IMR-90 (cell line): ENCODE measurements around the gene TDP2. TPM values are rescaled to one million over a fixed set of nuclear protein-coding genes. Genes with fewer than 3 reads are reported as not detected.

Experiments
- ATAC-seq: fragments of 200-7000 bp; cut with Tn5 transposase; 2 replicates; pipeline ENCODE4 v1.9.1; 2020; ENCODE audit warnings: low read depth, mild to moderate bottlenecking, moderate library complexity
- BruUV-seq: library from RNA; stranded (reverse); fragments of 400-500 nt; replicated peaks from 2 replicates; lab custom pipeline; 2021; lab: Mats Ljungman, UMichigan
- CTCF ChIA-PET: fragments of 300-600 bp; formaldehyde crosslinking; extraction: SDS; loops from one replicate; lab custom pipeline; 2021; ENCODE audit warnings: antibody characterized with exemption; lab: Yijun Ruan, JAX
- POLR2A ChIA-PET: fragments of 300-600 bp; sonication (Branson Sonifier 250); formaldehyde crosslinking; loops from one replicate; lab custom pipeline; 2022; ENCODE audit warnings: antibody characterized with exemption; ENCODE audit not compliant: unreplicated experiment; lab: Charles Lee
- DNase-seq: peaks from one replicate; pipeline ENCODE4 v3.0.0; 2013
- H2AFZ ChIP-seq: replicated peaks from 2 replicates; pipeline ENCODE3; 2013; ENCODE audit warnings: low read length, mild to moderate bottlenecking; ENCODE audit not compliant: poor library complexity
- H2AK5ac ChIP-seq: 2 replicates; pipeline ENCODE4 v1.6.1; 2013; ENCODE audit warnings: low read depth, low read length, inconsistent platforms
- H2AK9ac ChIP-seq: replicated peaks from 2 replicates; pipeline ENCODE3; 2013; ENCODE audit warnings: mild to moderate bottlenecking, low read depth, low read length, moderate library complexity; ENCODE audit not compliant: poor library complexity
- H2BK120ac ChIP-seq: 2 replicates; pipeline ENCODE4 v1.6.1; 2013; ENCODE audit warnings: low read depth, low read length, inconsistent platforms
- H2BK15ac ChIP-seq: 3 replicates; pipeline ENCODE4 v1.6.1; 2013; ENCODE audit warnings: low read depth, low read length, inconsistent platforms
- H2BK20ac ChIP-seq: 2 replicates; pipeline ENCODE4 v1.6.1; 2013; ENCODE audit warnings: low read depth, mild to moderate bottlenecking, inconsistent platforms, low read length, moderate library complexity
- H2BK5ac ChIP-seq: 2 replicates; pipeline ENCODE4 v1.6.1; 2013; ENCODE audit warnings: mild to moderate bottlenecking, low read depth, low read length, inconsistent platforms; ENCODE audit not compliant: poor library complexity, severe bottlenecking
- H3K14ac ChIP-seq: replicated peaks from 2 replicates; pipeline ENCODE4 v1.6.1; 2013; ENCODE audit warnings: low read depth, low read length, inconsistent platforms
- H3K18ac ChIP-seq: 2 replicates; pipeline ENCODE4 v1.6.1; 2013; ENCODE audit warnings: low read depth, low read length, control low read depth
- H3K23ac ChIP-seq: 2 replicates; pipeline ENCODE4 v1.6.1; 2013; ENCODE audit warnings: low read depth, low read length, inconsistent platforms
- H3K27ac ChIP-seq: 2 replicates; pipeline ENCODE4 v1.5.1; 2013; ENCODE audit warnings: mild to moderate bottlenecking, control low read depth, low read length; ENCODE audit not compliant: insufficient read depth
- H3K27me3 ChIP-seq: 2 replicates; pipeline ENCODE4 v1.6.1; 2013; ENCODE audit warnings: low read length; ENCODE audit not compliant: control insufficient read depth, insufficient read depth
- H3K36me3 ChIP-seq: 2 replicates; pipeline ENCODE4 v1.6.1; 2013; ENCODE audit warnings: low read length, mixed read lengths; ENCODE audit not compliant: control insufficient read depth, insufficient read depth
- H3K4ac ChIP-seq: 2 replicates; pipeline ENCODE4 v1.6.1; 2013; ENCODE audit warnings: low read depth, low read length, inconsistent platforms
- H3K4me1 ChIP-seq: 2 replicates; pipeline ENCODE4 v1.6.1; 2013; ENCODE audit warnings: low read length, mixed read lengths; ENCODE audit not compliant: control insufficient read depth, insufficient read depth
- H3K4me2 ChIP-seq: 2 replicates; pipeline ENCODE4 v1.6.1; 2013; ENCODE audit warnings: low read depth, mild to moderate bottlenecking, control low read depth, low read length, moderate library complexity
- H3K4me3 ChIP-seq: 2 replicates; pipeline ENCODE4 v1.5.1; 2013; ENCODE audit warnings: low read depth, mild to moderate bottlenecking, control low read depth, low read length, moderate library complexity; ENCODE audit not compliant: insufficient read depth
- H3K56ac ChIP-seq: 2 replicates; pipeline ENCODE4 v1.6.1; 2013; ENCODE audit warnings: low read length, inconsistent platforms; ENCODE audit not compliant: insufficient read depth; ENCODE audit errors: extremely low read depth
- H3K79me1 ChIP-seq, 2 experiments: 2 replicates each; pipeline ENCODE4 v1.6.1; 2013; ENCODE audit warnings: low read length in 2 of 2, inconsistent platforms in 1 of 2, low read depth in 1 of 2
- H3K9ac ChIP-seq: 2 replicates; pipeline ENCODE4 v1.6.1; 2013; ENCODE audit warnings: low read depth, low read length, control low read depth
- H3K9me1 ChIP-seq: 2 replicates; pipeline ENCODE4 v1.6.1; 2013; ENCODE audit warnings: low read length, inconsistent platforms; ENCODE audit not compliant: insufficient read depth
- H3K9me3 ChIP-seq: 2 replicates; pipeline ENCODE4 v1.6.1; 2013; ENCODE audit warnings: low read length; ENCODE audit not compliant: control insufficient read depth, insufficient read depth
- H4K20me1 ChIP-seq: 2 replicates; pipeline ENCODE4 v1.6.1; 2013; ENCODE audit warnings: low read length, inconsistent platforms; ENCODE audit not compliant: insufficient read depth
- H4K5ac ChIP-seq: 2 replicates; pipeline ENCODE4 v1.6.1; 2013; ENCODE audit warnings: mild to moderate bottlenecking, low read depth, low read length, control low read depth
- H4K8ac ChIP-seq, 2 experiments: 2 replicates each; pipeline ENCODE4 v1.6.1; 2013; ENCODE audit warnings: low read depth in 2 of 2, low read length in 2 of 2, control low read depth in 1 of 2, inconsistent platforms in 1 of 2
- H4K91ac ChIP-seq: 2 replicates; pipeline ENCODE4 v1.6.1; 2013; ENCODE audit warnings: low read depth, low read length, inconsistent platforms; ENCODE audit not compliant: insufficient read depth
- BHLHE40 ChIP-seq: fragments of 150-350 bp; IDR thresholded peaks from 2 replicates; pipeline ENCODE4 v1.6.1; 2016; ENCODE audit warnings: mild to moderate bottlenecking, low read depth, low read length
- CEBPB ChIP-seq: IDR thresholded peaks from 2 replicates; pipeline ENCODE4 v1.6.1; 2012; ENCODE audit warnings: low read depth, low read length, improper control_type of control experiment
- CTCF ChIP-seq: conservative IDR thresholded peaks from 2 replicates; pipeline ENCODE4 v1.5.1; 2012; ENCODE audit warnings: mild to moderate bottlenecking, low read depth, low read length, improper control_type of control experiment
- ELK1 ChIP-seq: fragments of 150-350 bp; IDR thresholded peaks from 2 replicates; pipeline ENCODE4 v1.6.1; 2016; ENCODE audit warnings: low read depth, mild to moderate bottlenecking, low read length, moderate library complexity, borderline replicate concordance
- FOS ChIP-seq: fragments of 150-350 bp; IDR thresholded peaks from 2 replicates; pipeline ENCODE4 v1.6.1; 2016; ENCODE audit warnings: low read depth, low read length
- MAFK ChIP-seq: IDR thresholded peaks from 2 replicates; pipeline ENCODE4 v1.6.1; 2012; ENCODE audit warnings: low read depth, low read length, improper control_type of control experiment
- MAZ ChIP-seq: IDR thresholded peaks from 2 replicates; pipeline ENCODE4 v1.6.1; 2012; ENCODE audit warnings: low read depth, mild to moderate bottlenecking, low read length, improper control_type of control experiment, moderate library complexity, borderline replicate concordance
- MXI1 ChIP-seq: IDR thresholded peaks from 2 replicates; pipeline ENCODE4 v1.6.1; 2012; ENCODE audit warnings: low read depth, mild to moderate bottlenecking, low read length, moderate library complexity, borderline replicate concordance
- POLR2A ChIP-seq: IDR thresholded peaks from 2 replicates; pipeline ENCODE4 v1.6.1; 2012; ENCODE audit warnings: mild to moderate bottlenecking, low read depth, low read length
- RAD21 ChIP-seq: IDR thresholded peaks from 2 replicates; pipeline ENCODE4 v1.6.1; 2012; ENCODE audit warnings: low read length, improper control_type of control experiment
- RCOR1 ChIP-seq: IDR thresholded peaks from 2 replicates; pipeline ENCODE4 v1.6.1; 2012; ENCODE audit warnings: mild to moderate bottlenecking, low read length, improper control_type of control experiment; ENCODE audit not compliant: insufficient replicate concordance
- RFX5 ChIP-seq: IDR thresholded peaks from 2 replicates; pipeline ENCODE4 v1.8.0; 2012; ENCODE audit warnings: low read depth, mild to moderate bottlenecking, low read length, moderate library complexity
- SMC3 ChIP-seq: fragments of 150-350 bp; IDR thresholded peaks from 2 replicates; pipeline ENCODE4 v1.6.1; 2016; ENCODE audit warnings: low read depth, mild to moderate bottlenecking, antibody characterized with exemption, low read length, moderate library complexity
- USF2 ChIP-seq: fragments of 150-350 bp; IDR thresholded peaks from 2 replicates; pipeline ENCODE4 v1.6.1; 2017; ENCODE audit warnings: mild to moderate bottlenecking, antibody characterized with exemption, low read length, low read depth
- WGBS, 2 experiments: methylation state at CpG; one replicate each; pipeline versions ENCODE4 v1.1.5 to v1.1.7; 2013; ENCODE audit warnings: missing lambda C conversion rate in 2 of 2; ENCODE audit not compliant: insufficient read length in 1 of 2; ENCODE audit errors: extremely low coverage in 2 of 2; 5-methylcytosine and 5-hydroxymethylcytosine counted together
- dilution Hi-C: fragments of 300-500 bp; cut with HindIII; formaldehyde crosslinking; loops from one replicate; pipeline ENCODE4 v1.14.3; 2018; ENCODE audit warnings: low sequenced_read_pairs; ENCODE audit not compliant: unreplicated experiment
- in situ Hi-C: fragments of 300-500 bp; cut with MboI; formaldehyde crosslinking; loops from 3 replicates; pipeline ENCODE4 v1.14.3; 2019; ENCODE audit warnings: low sequenced_read_pairs, inconsistent platforms, mixed read lengths
- intact Hi-C: fragments of 100-400 bp; cut with micrococcal nuclease; formaldehyde crosslinking; loops from 2 replicates; pipeline ENCODE4 v1.10.0; 2022
- polyA plus RNA-seq, 3 experiments: library from polyadenylated mRNA; depleted of rRNA; stranded (reverse); fragments of >200 nt; gene quantifications; 2 replicates each; pipeline ENCODE4 v1.2.3, GENCODE V29; 2012; ENCODE audit warnings: low replicate concordance in 1 of 3
- total RNA-seq: library from RNA; depleted of rRNA; stranded (reverse); fragments of >200 nt; gene quantifications from 2 replicates; pipeline ENCODE4 v1.2.3, GENCODE V29; 2012

The TDP2 gene
- total and polyA plus RNA-seq, 2 of the 4 experiments (the other 2 are of a cell fraction) = 13.6 to 22.8 TPM

- H3K18ac ChIP-seq = no peak overlapping the region
- H2BK120ac ChIP-seq = no peak overlapping the region
- no peak overlapping the region for H3K4me3 ChIP-seq
- no peak overlapping the region for H3K4ac ChIP-seq
- no peaks in the 10 kb centered on the region for H3K79me1 ChIP-seq
- H2AK9ac ChIP-seq = no peak overlapping the region
- H2BK15ac ChIP-seq = no peak overlapping the region
- H3K9ac ChIP-seq = no peak overlapping the region
- in situ Hi-C loops (no loop called here), intact Hi-C loops (no loop called here), dilution Hi-C loops (no loop called here)
- WGBS, 2 experiments = no CpG with 5 or more reads among the region's 5 CpGs
- no peak overlapping the region for H2BK5ac ChIP-seq
- H3K27me3 ChIP-seq = peaks cover 11% of the 10 kb centered on the region
- H3K14ac ChIP-seq = no peak overlapping the region
- no peaks in the 10 kb centered on the region for H3K9me3 ChIP-seq
- no peak overlapping the region for H3K27ac ChIP-seq
- ATAC-seq = no peak
- H3K36me3 ChIP-seq = peaks cover 6% of the 10 kb centered on the region
- no peak overlapping the region for H4K8ac ChIP-seq
- DNase-seq = no peak
- H3K9me1 ChIP-seq = no peaks in the 10 kb centered on the region
- TF ChIP-seq MAFK (no peak), MAZ (no peak), POLR2A (no peak), BHLHE40 (no peak), CTCF (no peak), RAD21 (no peak), ELK1 (no peak), RFX5 (no peak), CEBPB (no peak), FOS (no peak), USF2 (no peak), RCOR1 (no peak), MXI1 (no peak), SMC3 (no peak)
- POLR2A ChIA-PET = no interaction called here
- H2AK5ac ChIP-seq = no peak overlapping the region
- H4K91ac ChIP-seq = no peak overlapping the region
- no TSS peak for BruUV-seq
- H2AFZ ChIP-seq = no peak overlapping the region
- no peak overlapping the region for H3K4me2 ChIP-seq
- H3K56ac ChIP-seq = no peak overlapping the region
- CTCF ChIA-PET = no interaction called here
- no peak overlapping the region for H2BK20ac ChIP-seq
- no peak overlapping the region for H4K5ac ChIP-seq
- no peaks in the 10 kb centered on the region for H3K4me1 ChIP-seq
- no peak overlapping the region for H3K23ac ChIP-seq
- H4K20me1 ChIP-seq = no peaks in the 10 kb centered on the region
These were observed 18.4 kb downstream of the TDP2 start for GRCh38 chr6:24648276-24648675.
